Measurements from ENCODE around the gene UTF1. TPM values are rescaled to one million over a fixed set of nuclear protein-coding genes. Genes with fewer than 3 reads are reported as not detected.

UTF1 gene
- total RNA-seq, 1 donor from 2014 or later: not detected

GRCh38 chr10:133270773-133271297, 40.8 kb downstream of the UTF1 start:
- Mint-ChIP-seq H3K27me3 (no peaks in the 10 kb centered on the region), H3K4me1 (peaks cover 8% of the 10 kb centered on the region), H3K9me3 (no peaks in the 10 kb centered on the region), H3K36me3 (ENCODE audit: low read depth) (peaks cover 36% of the 10 kb centered on the region), H3K27ac (no peak overlapping the region), H3K4me3 (no peak overlapping the region)
- CTCF ChIA-PET: no interaction called here
- POLR2A ChIA-PET: interaction anchor here (1.1 kb wide), 1 partner anchor 14 kb away, joined by 3 read pairs; no protein-coding TSS in a partner anchor
- ATAC-seq (ENCODE audit: low read depth): no peak
- no peak for DNase-seq
- no peak for TF ChIP-seq CTCF (IDR thresholded peaks at IDR 0.05)
- intact Hi-C loops (cut with micrococcal nuclease): no loop called here

- CTCF ChIA-PET: no interaction called here
Measured at GRCh38 chr10:133271521-133272300, 41.7 kb downstream of the UTF1 start.

GRCh38 chr10:133272301-133272963, 42.4 kb downstream of the UTF1 start:
- H3K4me3 Mint-ChIP-seq: no peak overlapping the region

More at GRCh38 chr10:133271521-133272300, 41.7 kb downstream of the UTF1 start:
- Mint-ChIP-seq H3K36me3 (ENCODE audit: low read depth) (peaks cover 35% of the 10 kb centered on the region), H3K4me3 (no peak overlapping the region), H3K9me3 (no peaks in the 10 kb centered on the region), H3K4me1 (peaks cover 10% of the 10 kb centered on the region), H3K27ac (no peak overlapping the region), H3K27me3 (no peaks in the 10 kb centered on the region)
- POLR2A ChIA-PET: interaction anchor here (4.8 kb wide), 1 partner anchor 8 kb away, joined by 85 read pairs; no protein-coding TSS in a partner anchor
- intact Hi-C loops (cut with micrococcal nuclease): no loop called here
- TF ChIP-seq CTCF (IDR thresholded peaks at IDR 0.05): no peak
- no peak for ATAC-seq (ENCODE audit: low read depth)
- no peak for DNase-seq

GRCh38 chr10:133272964-133273420, 43.0 kb downstream of the UTF1 start:
- intact Hi-C loops (cut with micrococcal nuclease): no loop called here
- DNase-seq: no peak
- Mint-ChIP-seq H3K4me3 (no peak overlapping the region), H3K27ac (no peak overlapping the region), H3K9me3 (no peaks in the 10 kb centered on the region), H3K27me3 (no peaks in the 10 kb centered on the region), H3K36me3 (ENCODE audit: low read depth) (peaks cover 35% of the 10 kb centered on the region), H3K4me1 (peaks cover 19% of the 10 kb centered on the region)
- TF ChIP-seq CTCF (IDR thresholded peaks at IDR 0.05): no peak
- ChIA-PET CTCF (no interaction called here), POLR2A (interaction anchor here (4.8 kb wide), 1 partner anchor 9 kb away, joined by 85 read pairs; no protein-coding TSS in a partner anchor)
- ATAC-seq (ENCODE audit: low read depth): no peak

More at GRCh38 chr10:133272301-133272963, 42.4 kb downstream of the UTF1 start:
- H3K27ac Mint-ChIP-seq: no peak overlapping the region
- no peak for DNase-seq
- intact Hi-C loops (cut with micrococcal nuclease): no loop called here
- TF ChIP-seq CTCF (IDR thresholded peaks at IDR 0.05): no peak
- CTCF ChIA-PET: no interaction called here
- POLR2A ChIA-PET: interaction anchor here (4.8 kb wide), 1 partner anchor 8 kb away, joined by 85 read pairs; no protein-coding TSS in a partner anchor
- H3K36me3 Mint-ChIP-seq (ENCODE audit: low read depth): peaks cover 35% of the 10 kb centered on the region
- no peaks in the 10 kb centered on the region for H3K27me3 Mint-ChIP-seq
- H3K4me1 Mint-ChIP-seq: peaks cover 14% of the 10 kb centered on the region
- no peak for ATAC-seq (ENCODE audit: low read depth)
- no peaks in the 10 kb centered on the region for H3K9me3 Mint-ChIP-seq

Measured in activated B cell treated with CpG ODN at 0.5 μM for 24 hours (primary cell).